Measurements from ENCODE around the gene CYTH3. TPM values are rescaled to one million over a fixed set of nuclear protein-coding genes. Genes with fewer than 3 reads are reported as not detected.

Gene CYTH3
- total and polyA plus RNA-seq, 9 of the 15 experiments (the other 6 are each of a cell fraction or from before 2014, with no cell fraction given): 0.25 to 15.2 (median 11.4) TPM

DNA sequence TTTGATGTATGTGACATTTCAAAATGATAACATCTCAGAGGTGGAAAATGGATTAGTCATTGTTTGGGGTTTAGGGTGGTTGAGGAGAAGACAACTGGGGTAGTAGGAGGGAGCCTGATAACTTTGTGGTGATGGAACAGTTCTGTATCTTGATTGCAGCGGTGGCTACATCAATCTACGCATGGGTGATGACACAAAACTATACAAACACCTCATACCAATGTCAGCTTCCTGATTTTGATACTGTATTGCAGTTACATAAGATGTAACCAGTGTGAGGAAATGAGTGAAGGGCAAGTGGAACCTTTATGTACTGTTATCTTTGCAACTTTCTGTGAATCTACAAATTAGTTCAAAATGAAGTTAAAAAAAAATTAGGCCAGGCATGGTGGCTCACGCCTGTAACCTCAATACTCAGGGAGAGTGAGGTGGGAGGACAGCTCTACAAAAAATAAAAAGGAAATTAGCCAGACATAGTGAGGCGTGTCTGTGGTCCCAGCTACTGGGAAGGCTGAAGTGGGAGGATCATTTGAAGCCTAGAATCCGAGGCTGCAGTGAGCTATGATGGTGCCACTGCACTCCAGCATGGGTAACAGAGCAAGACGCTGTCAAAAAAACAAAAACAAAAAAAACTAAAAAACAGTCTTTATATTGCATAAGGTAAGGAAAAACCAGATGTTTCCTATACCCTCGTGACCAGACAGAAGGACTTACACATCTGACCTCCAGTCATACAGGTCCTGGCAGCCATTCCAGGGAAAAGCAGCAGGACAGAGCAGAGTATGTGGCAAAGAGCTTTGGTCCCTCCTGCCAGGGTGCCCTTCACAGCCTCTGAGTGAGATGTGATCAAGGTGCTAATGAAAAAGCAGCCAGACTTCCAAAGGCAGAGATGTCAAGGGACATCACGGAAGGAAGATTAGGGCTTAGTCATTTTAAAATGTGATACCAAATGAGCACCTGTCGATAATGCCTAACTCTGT lies 50.8 kb downstream of the CYTH3 start (continued):
- peak in 1 of 2 experiments; percentile 60; a peak in 2 of 4 replicates for TF ChIP-seq TRIM24 (IDR thresholded peaks at IDR 0.05)
- peak; percentile 64; the same call in 1 of the 2 replicates for TF ChIP-seq HDAC2 (IDR thresholded peaks at IDR 0.05)
- no peak for TF ChIP-seq RBM34 (IDR thresholded peaks at IDR 0.05; ENCODE audit: borderline replicate concordance, insufficient read depth, low read length)
- no peak for TF ChIP-seq KDM2B (CRISPR knock-in tag; IDR thresholded peaks at IDR 0.05)
- no peak for TF ChIP-seq NR1H2 (CRISPR knock-in tag; IDR thresholded peaks at IDR 0.05)
- no peak for TF ChIP-seq CUX1 (CRISPR knock-in tag; IDR thresholded peaks at IDR 0.05)
- TF ChIP-seq STAG1 (CRISPR knock-in tag; IDR thresholded peaks at IDR 0.05; ENCODE audit: borderline replicate concordance): no peak
- no peak for TF ChIP-seq CHD4 (IDR thresholded peaks at IDR 0.05; ENCODE audit: insufficient read depth, insufficient replicate concordance, low read depth, low read length, poor library complexity, severe bottlenecking)
- peak; percentile 60; the same call in 1 of the 2 replicates for TF ChIP-seq ATF4 (CRISPR knock-in tag; IDR thresholded peaks at IDR 0.05)
- TF ChIP-seq TCF3 (CRISPR knock-in tag; IDR thresholded peaks at IDR 0.05): peak; percentile 67
- TF ChIP-seq, protein P1, sequence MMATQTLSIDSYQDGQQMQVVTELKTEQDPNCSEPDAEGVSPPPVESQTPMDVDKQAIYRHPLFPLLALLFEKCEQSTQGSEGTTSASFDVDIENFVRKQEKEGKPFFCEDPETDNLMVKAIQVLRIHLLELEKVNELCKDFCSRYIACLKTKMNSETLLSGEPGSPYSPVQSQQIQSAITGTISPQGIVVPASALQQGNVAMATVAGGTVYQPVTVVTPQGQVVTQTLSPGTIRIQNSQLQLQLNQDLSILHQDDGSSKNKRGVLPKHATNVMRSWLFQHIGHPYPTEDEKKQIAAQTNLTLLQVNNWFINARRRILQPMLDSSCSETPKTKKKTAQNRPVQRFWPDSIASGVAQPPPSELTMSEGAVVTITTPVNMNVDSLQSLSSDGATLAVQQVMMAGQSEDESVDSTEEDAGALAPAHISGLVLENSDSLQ (IDR thresholded peaks at IDR 0.05): peak; percentile 60
- peak; percentile 17; the same call in 1 of the 2 replicates for TF ChIP-seq PBX2 (CRISPR knock-in tag; IDR thresholded peaks at IDR 0.05; ENCODE audit: low read depth)
- TF ChIP-seq PBX2 (tag; conservative IDR thresholded peaks at IDR 0.05; ENCODE audit: low read depth): peak; percentile 93
- no peak for TF ChIP-seq TCF7 (IDR thresholded peaks at IDR 0.05; ENCODE audit: borderline replicate concordance)
- TF ChIP-seq ARNT (IDR thresholded peaks at IDR 0.05): peak in 1 of 2 experiments; percentile 53; a peak in 1 of 4 replicates
- peak; percentile 55; the same call in 1 of the 2 replicates for TF ChIP-seq ELF4 (CRISPR knock-in tag; IDR thresholded peaks at IDR 0.05)

Data from K562 (cell line).